ENCODE data around the gene RNF166. TPM values are rescaled to one million over a fixed set of nuclear protein-coding genes. Genes with fewer than 3 reads are reported as not detected.

RNF166 gene
- total and polyA plus RNA-seq, 2 experiments from 2014 or later = 33.5 to 34.2 TPM

DNA sequence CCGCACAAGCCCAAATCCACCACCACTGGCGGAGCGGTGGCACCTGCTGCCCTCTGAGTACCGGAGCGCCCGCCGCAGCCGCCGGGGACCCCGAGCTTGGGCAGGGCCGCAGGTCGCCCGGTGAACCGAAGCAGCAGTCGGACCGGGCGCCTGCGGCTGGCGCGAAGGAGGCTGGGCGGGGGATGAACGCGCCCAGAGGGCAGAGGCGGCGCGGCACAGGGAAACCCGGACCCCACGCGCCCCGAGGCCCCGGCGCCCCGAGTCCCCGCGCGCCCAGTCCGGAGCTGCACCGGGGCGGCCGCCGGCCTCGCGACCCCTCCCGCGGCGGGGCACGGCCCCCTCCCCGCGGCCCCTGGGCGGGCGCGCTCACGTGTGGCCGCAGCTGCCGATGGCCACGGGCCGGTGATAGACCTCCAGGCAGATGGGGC lies 393 bp downstream of the RNF166 start:
- H3K4me3 ChIP-seq = peak overlapping the region; percentile 69
- TF ChIP-seq, protein P1, sequence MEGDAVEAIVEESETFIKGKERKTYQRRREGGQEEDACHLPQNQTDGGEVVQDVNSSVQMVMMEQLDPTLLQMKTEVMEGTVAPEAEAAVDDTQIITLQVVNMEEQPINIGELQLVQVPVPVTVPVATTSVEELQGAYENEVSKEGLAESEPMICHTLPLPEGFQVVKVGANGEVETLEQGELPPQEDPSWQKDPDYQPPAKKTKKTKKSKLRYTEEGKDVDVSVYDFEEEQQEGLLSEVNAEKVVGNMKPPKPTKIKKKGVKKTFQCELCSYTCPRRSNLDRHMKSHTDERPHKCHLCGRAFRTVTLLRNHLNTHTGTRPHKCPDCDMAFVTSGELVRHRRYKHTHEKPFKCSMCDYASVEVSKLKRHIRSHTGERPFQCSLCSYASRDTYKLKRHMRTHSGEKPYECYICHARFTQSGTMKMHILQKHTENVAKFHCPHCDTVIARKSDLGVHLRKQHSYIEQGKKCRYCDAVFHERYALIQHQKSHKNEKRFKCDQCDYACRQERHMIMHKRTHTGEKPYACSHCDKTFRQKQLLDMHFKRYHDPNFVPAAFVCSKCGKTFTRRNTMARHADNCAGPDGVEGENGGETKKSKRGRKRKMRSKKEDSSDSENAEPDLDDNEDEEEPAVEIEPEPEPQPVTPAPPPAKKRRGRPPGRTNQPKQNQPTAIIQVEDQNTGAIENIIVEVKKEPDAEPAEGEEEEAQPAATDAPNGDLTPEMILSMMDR (IDR thresholded peaks at IDR 0.05; ENCODE audit: low read depth, low read length) = no peak
- peak overlapping the region; percentile 29 for H3K27ac ChIP-seq
- peak in 1 of 2 donors; percentile 65 for DNase-seq (ENCODE audit: low read depth in 1 of 2, low spot score in 1 of 2)
- H3K4me1 ChIP-seq (ENCODE audit: low read depth) = peaks cover 5% of the 10 kb centered on the region
- no peaks in the 10 kb centered on the region for H3K27me3 ChIP-seq
- no peaks in the 10 kb centered on the region for H3K9me3 ChIP-seq (ENCODE audit: low read depth)
- no peaks in the 10 kb centered on the region for H3K36me3 ChIP-seq

DNA sequence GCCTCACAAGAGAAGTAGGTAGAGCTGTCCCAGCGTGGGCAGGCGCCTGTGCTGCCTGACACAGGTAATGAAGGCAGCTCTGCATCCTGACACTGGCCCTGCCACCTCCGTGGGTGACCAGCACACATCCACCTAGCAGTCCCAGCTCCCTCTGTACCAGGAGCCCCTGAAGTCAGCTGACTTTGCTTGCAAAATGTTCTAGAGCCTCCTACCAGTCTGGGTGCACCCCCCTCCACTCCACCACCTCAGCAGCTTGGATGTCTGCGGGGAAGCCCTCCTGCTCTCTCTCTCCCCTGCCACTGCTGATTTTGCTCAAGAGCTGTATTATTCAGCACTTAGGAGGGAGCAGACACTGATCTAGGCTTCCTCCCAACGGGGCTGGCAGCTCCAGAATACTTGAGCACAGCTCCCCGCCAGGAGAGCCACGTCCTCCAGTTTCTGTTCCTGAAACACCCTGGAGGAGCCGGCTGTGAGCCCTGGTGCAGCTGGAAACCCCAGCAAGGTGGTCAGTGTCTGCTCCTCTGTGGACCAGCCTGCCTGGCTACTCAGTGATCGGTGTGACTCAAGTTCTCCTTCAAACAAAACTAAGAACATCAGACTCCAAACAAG lies 1.0 kb downstream of the RNF166 start:
- TF ChIP-seq, protein P1 (IDR thresholded peaks at IDR 0.05; ENCODE audit: low read depth, low read length) = no peak
- no peaks in the 10 kb centered on the region for H3K27me3 ChIP-seq
- H3K4me3 ChIP-seq = peak overlapping the region; percentile 69
- no peaks in the 10 kb centered on the region for H3K9me3 ChIP-seq (ENCODE audit: low read depth)
- DNase-seq (ENCODE audit: low read depth in 1 of 2, low spot score in 1 of 2) = peak; percentile 14 to 18
- peaks cover 5% of the 10 kb centered on the region for H3K4me1 ChIP-seq (ENCODE audit: low read depth)
- no peaks in the 10 kb centered on the region for H3K36me3 ChIP-seq
- no peak overlapping the region for H3K27ac ChIP-seq

DNA sequence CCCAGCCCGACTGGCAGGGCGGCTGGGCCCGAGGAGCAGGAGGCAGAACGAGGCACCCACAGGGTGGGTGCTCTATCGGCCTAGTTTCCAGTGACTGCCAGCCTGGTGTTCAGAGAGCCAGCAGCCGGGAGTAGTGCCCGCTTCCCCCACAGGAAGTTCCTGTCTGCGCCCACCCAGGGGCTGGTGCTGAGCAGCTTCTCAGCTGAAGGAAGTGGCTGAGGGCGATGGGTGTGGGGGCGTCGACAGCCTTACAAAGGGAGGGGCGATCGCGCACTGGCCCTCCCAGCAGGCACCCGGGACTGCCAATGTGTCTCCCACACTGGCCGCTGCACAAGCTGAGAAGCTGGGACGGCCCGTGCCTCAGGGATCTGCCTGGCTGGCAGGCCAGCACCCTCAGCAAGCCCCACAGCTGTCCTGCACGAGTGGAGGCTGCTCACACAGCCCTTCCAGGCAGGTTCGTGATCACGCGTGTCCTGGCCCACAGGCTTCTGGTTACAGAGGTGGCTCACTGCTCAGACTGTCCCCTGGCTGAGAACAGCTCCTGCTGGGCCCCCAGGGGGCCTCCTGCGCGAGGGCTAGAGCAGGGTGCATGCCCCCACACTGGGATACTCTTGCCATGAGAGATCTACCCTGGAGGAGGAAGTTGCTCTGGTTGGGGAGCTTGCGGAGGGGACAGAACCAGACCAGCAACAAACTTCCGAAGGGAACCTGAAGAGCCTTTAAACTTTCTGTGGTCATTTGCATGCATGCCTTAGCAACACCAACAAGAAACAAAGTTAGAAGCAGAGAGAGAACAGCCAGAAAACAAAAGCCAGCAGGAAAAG lies 2.5 kb downstream of the RNF166 start:
- H3K4me3 ChIP-seq = no peak overlapping the region
- H3K36me3 ChIP-seq = no peaks in the 10 kb centered on the region
- H3K27me3 ChIP-seq = no peaks in the 10 kb centered on the region
- no peak overlapping the region for H3K27ac ChIP-seq
- peaks cover 5% of the 10 kb centered on the region for H3K4me1 ChIP-seq (ENCODE audit: low read depth)
- TF ChIP-seq, protein P1 (IDR thresholded peaks at IDR 0.05; ENCODE audit: low read depth, low read length) = no peak
- no peak for DNase-seq (ENCODE audit: low read depth in 1 of 2, low spot score in 1 of 2)
- no peaks in the 10 kb centered on the region for H3K9me3 ChIP-seq (ENCODE audit: low read depth)

DNA sequence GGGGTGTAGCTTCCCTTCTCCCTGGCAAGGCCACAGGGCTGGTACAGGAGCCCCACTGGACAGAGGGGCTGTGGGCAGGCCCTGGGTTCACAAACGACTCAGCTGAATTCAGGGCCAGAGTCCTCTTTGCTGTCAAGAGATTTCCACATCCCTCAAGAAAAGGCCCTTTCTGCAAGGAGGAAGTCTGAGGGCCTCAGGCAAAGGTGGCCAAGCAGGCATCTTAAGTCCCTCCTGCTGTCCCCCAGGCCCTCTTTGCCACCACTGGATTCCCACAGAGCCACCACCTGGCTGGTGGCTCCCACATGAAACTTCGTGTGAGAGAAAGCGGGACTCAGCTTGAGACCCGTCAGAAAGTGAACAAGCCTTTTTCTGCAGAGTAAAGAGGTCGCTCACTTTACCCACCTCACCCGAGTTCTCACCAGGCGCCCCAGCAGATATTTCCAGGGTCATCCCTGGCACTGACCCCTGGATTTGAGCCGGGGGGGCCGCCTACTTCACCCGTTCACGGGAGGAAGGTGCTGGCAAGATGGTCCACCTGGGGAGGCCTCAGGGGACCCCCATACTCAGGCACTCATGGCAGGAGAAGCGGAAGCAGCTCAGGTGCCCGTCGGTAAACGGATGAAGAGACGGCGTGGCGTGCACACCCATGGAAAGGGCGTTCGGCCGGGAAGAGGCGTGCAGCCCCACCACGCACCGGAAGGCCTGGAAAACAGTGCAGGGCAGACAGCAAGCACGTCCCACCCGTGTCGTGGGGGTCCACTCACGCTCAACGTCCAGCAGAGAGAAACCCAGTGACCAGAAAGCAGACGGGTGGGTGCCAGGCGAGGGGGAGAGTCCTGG lies 3.6 kb downstream of the RNF166 start:
- Histone ChIP-seq H3K4me3 (no peak overlapping the region), H3K36me3 (peaks cover 2% of the 10 kb centered on the region), H3K27me3 (no peaks in the 10 kb centered on the region), H3K9me3 (ENCODE audit: low read depth) (no peaks in the 10 kb centered on the region), H3K4me1 (ENCODE audit: low read depth) (peaks cover 5% of the 10 kb centered on the region), H3K27ac (no peak overlapping the region)
- DNase-seq (ENCODE audit: low read depth in 1 of 2, low spot score in 1 of 2) = no peak
- TF ChIP-seq, protein P1 (IDR thresholded peaks at IDR 0.05; ENCODE audit: low read depth, low read length) = no peak

DNA sequence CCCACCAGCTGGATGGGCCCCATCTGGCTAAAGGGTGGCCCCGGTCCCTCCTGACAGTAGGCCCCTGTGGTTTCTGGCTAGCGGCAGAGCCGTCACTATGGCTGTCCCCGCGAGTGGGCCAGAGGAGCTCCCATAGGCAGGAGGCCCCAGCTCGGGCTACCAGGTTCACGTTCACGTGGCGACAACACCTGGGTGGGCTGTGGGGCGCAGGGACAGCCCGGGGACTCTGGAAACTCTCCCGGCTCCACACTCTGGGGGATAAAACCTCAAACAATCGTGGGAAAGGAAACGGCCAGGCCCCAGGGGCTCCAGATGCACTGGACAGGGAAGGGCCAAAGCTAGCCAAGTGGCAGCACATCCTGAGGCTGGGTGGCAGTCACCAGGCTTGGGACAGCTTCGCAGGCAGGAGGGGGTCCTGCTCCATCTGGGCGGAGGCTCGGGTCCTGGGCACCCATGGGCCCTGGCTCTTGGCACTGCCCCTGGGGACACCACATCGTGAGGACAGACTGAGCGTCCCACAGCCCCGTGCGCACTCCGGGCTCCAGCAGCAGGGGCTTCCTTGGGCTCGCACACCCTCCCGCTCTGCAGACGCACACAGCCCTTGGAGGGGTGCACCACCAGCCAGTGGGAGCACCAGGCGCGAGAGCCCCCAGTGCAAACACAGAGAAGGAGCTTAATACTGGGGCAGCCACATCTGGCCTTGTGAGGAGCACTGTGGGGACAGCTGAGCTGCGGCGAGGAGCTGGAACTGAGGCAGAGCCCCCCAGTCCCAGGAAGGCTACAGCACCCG lies 4.4 kb downstream of the RNF166 start:
- Histone ChIP-seq H3K27ac (no peak overlapping the region), H3K9me3 (ENCODE audit: low read depth) (no peaks in the 10 kb centered on the region), H3K27me3 (no peaks in the 10 kb centered on the region), H3K4me1 (ENCODE audit: low read depth) (peaks cover 5% of the 10 kb centered on the region), H3K4me3 (no peak overlapping the region), H3K36me3 (peaks cover 7% of the 10 kb centered on the region)
- TF ChIP-seq, protein P1 (IDR thresholded peaks at IDR 0.05; ENCODE audit: low read depth, low read length) = no peak
- DNase-seq (ENCODE audit: low read depth in 1 of 2, low spot score in 1 of 2) = no peak

All from cardiac muscle cell (in vitro differentiated cells and primary cell).